GM21576 (cell line): ENCODE data around the gene SLC1A7.

ENCODE experiments used
- ATAC-seq: cut with Tn5 transposase; IDR thresholded peaks from one replicate; pipeline ENCODE4 v1.9.1; 2021; ENCODE audit warnings: mild to moderate bottlenecking, moderate library complexity; ENCODE audit not compliant: unreplicated experiment

Gene SLC1A7

DNA sequence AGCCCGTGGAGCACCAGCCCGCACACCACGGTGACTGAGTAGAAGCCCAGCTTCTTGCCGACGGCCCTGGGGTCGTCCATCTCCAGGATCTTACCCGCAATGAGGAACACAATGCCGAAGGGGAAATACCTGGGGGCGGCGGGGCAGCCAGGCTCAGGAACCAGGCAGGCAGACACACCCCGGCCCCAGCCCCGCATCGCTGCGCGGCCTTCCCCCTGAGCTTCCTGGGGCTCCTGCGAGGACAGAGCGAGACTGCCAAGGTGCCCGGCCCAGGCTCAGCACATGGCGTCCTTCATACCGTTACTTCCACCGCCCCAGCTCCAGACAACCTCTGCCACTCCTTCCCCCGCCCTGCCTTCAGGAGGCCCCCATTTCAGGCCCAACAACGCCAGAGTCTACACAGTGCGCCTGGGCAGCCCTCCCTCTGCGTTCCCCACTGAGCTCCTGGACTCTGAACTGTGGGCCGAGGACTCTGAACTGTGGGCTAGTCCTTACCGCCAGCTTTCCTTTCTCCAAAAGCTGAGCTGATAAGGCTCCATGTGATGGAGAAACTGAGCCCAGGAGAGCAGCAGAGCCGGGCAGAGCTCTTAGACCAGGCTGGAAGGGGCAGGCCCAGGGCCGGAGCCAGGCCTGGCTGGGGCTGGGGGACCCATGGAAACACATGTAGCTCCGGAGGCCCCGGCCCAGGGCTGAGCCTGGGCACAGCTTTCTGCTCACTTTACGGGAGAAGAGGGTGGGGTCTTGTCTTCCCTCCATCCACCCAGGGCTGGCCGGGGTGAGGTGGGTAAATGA is 49.6 kb downstream of the SLC1A7 start:
- no peak for ATAC-seq

DNA sequence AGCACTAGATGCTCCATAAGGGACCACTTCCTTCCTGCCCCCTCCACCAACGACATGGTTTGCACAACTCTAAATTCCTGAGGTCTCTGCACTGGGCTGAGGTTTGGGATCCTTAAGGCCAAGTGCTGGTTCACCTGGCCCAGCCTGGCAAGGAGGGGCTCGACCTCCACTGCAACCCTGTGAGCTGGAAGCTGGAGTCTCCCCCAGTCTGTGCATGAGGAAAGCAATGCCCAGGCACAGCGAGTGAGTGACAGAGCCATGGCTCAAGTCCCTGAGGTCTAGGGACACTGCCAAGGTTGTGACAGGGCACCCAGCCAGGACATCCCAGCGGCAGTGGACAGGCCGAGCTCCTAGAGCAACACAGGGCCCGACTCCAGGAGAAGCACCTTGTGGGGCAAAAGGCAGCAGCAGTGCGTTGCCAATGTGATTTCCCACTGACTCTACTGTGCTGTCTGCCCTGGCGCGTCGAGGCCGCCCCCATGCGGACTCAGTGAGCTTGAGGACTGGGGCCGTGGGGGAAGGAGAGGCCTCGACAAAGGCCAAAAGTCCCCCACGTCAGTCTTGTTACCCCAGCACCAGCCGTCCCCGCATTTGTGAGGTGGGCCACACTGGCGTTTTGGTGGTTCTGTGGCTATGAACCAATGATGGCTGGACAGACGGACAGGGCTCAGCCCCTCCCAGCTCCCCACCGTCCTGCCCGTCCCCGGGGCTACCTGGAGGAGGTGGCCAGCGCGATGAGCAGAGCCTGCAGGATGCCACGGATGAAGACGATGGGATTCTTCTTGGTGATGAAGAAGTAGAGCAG is 50.4 kb downstream of the SLC1A7 start:
- no peak for ATAC-seq

DNA sequence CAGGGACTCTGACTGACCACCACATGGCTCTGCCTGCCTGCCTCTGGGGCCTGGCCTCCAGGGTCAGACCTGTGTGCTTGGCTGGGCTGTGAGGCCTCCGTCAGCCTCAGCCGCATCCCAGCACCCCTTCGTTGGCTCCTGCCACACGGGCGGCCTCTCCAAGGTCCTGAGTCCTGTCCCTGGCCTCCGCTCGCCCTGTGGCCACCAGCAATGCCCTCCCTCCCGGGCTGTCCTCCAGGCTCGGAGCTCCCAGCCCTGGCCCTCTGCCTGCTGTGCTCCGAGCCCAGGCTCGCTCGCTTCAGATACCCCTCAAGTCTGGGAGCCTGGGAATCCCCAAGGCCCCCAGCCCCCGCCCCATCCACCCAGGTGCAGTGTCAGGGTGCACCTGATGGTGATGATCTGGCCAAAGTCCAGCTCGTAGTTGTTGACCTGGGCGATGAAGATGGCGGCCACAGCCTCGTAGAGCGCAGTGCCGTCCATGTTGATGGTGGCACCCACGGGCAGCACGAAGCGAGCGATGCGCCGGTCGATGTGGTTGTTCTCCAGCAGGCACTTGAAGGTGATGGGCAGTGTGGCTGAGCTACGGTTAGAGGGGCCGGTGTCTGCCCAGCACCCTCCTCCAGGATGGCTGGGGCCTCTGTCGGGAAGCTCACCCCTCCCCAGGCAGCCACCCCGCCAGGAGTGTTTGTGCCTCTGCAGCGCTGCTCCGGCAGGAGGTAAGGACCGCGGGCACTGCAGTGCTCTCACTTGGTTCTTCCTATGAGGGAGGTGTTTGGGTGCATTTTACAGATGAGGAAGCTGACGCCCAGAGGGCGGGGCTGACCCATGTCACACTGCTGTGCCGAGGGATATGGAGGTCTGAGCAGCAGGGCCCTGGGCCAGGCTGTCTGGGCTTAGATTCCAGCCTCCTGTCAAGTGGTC is 52.0 kb downstream of the SLC1A7 start:
- ATAC-seq: no peak

DNA sequence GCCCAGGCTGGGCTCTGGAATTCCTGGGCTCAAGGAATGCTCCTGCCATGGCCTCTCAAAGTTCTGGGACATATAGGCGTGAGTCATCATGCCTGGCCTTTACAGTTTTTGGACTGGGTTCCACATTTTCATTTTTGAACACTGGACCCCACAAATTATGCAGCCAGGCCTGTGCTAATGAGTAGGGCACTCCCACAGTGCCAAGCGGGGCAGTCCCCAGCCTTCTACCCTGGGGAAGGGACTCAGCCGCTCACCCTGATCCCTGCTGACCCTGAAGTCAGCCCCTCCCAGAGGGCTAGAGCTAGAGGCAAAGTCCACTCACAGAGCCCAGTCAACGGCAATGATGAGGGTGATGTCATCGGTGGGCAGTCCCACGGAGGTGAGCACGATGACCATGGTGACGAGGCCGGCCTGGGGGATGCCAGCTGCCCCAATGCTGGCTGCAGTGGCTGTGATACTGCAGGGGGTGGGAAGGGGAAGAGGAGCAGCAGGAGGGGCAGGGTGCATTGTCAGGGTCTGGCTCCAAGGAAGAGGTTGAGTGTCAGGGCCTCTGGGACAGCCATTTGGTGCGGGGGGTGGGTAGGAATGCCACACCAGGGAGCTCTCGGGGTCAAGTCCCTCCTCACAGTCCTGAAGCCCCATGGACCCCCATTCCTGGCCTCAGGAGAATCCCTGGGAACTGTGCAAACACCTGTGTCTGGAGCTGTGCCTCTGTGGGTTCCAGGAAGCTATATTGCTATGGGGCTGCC is 52.8 kb downstream of the SLC1A7 start:
- no peak for ATAC-seq

DNA sequence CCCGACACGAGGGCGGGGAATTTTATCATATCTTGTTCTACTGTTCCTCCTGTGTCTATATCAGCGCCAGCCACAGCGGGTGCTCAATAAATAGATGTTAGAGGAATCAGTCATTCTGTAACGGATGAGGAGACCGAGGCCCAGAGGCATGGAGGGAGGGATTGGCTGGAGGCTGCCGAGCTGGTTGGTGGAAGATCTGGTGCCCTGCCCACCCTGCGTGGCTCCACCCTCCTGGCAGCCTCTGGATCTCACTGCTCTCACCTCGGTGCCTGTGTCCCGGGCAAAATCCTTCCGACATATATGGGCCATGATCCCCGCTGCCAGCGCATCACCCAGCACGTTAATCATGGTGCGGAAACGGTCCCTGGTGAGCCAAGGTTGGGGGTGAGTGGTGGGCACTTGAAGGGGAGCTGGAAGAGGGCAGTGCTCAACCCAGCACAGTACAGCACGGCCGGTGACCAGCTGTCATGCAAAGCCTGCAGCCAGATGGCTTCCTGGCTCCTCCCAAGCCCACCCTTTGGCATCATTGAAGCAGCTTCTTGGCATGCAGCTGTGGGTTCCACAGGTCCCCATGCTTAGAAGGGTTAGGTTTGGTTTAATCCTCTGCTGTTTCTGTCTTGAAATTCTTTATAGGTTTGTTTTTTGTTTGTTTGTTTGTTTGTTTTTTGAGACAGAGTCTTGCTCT is 53.7 kb downstream of the SLC1A7 start:
- no peak for ATAC-seq

DNA sequence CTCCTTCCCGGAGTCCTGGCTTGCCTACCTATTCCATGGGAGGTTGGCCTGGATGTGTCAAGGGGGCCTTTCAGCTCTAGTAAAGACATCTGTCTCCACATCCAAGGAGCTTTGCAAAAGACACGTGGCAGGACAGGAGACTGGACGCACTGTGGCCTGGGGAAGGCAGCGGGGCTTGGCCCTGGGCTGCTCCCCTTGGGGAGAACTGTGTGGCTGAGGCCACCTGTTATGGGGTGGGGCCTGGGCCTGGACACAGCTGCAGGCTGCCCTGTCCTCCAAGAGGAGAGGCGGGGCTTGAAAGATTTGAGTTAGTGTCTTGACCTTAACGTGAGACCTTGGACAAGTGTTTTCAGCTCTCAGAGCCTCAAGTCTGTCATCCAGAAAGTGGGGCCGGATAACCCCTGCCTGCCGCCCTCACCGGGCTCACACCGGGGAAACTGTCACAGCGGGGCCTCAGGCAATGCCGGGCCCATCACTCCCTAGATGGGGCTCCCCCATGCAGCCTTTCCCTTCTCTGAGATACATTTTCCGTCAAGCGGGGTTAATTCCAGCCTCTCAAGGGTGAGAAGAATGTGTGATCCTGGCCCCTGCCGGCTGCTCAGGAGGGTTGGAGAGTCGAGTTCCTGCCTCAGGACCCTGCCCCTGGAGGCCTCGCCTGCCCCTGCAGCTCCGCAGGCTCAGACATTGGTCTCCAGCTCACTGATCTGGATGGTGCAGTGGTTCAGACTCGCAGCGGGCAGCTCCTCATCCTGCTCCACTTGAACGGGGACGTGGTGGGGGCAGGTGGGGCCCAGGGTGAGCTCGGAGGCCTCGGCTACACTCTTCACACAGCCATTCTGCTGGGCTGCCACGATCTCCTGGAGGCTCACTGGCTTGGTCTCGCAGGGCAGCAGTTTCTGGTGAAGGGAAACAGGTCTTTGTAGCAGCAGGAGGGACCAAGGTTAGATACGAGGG is 54.8 kb downstream of the SLC1A7 start:
- ATAC-seq: no peak

DNA sequence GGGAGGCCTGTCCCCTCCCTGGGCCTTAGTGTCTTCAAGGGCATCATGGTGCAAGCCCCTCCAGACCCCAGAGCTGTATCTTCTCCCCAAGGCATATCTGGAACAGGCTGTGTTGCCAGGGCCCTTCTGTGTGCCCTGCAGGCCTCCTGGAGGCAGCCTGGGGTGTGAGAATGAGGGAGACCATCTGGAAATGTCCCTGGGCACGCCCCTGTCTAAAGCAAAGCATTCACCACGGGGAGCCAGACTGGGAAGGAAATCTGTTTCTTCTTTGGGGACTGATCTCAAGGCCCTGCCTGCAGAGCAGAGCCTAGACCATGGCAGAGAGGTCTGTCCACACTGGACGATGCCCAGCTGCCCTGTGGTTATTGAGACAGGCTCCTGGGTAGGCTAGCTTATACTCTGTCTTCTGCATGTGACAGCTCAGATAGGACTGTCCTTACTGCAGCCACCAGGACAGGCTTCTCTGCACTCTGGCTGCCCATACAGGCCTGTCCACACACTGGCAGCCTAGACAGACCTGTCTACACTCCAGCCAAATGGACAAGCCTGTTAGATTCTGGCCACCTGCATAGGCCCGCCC is 55.9 kb downstream of the SLC1A7 start:
- ATAC-seq: no peak

DNA sequence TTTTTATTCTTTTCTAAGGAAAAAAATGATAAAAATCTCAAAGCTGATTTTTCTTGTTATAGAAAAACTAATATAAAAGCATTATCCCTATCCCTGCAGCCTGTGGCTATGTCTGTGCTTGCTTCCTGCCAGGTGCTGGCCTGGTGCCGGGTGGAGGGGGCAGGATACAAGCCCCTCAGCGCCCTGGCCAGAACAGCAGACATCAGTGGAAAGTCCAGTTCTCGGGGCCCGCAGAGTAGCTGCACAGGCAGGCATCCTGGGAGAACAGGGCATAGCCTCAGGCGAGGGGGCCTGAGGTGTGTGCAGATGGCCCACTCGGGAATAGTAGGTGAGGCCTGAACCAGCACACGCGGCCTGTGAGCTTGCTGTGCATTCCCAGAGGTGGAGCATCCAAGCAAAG is 57.0 kb downstream of the SLC1A7 start:
- ATAC-seq: no peak

DNA sequence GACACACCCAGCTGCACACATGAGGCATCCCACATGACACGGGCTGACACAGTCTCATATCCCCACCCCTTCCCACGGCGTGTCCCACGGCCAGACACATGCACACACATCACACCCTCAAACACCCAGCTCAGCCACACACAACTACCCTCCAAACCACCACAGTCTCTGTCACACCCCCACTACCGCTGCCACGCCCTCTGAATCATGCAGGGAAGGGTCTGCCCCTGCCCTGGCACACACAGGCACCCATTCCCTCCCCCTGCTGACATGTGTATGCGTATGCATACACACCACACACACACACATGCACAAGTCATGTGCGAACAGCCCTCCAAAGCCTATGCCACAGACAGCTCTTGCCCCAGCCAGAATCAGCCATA is 57.9 kb downstream of the SLC1A7 start:
- no peak for ATAC-seq

DNA sequence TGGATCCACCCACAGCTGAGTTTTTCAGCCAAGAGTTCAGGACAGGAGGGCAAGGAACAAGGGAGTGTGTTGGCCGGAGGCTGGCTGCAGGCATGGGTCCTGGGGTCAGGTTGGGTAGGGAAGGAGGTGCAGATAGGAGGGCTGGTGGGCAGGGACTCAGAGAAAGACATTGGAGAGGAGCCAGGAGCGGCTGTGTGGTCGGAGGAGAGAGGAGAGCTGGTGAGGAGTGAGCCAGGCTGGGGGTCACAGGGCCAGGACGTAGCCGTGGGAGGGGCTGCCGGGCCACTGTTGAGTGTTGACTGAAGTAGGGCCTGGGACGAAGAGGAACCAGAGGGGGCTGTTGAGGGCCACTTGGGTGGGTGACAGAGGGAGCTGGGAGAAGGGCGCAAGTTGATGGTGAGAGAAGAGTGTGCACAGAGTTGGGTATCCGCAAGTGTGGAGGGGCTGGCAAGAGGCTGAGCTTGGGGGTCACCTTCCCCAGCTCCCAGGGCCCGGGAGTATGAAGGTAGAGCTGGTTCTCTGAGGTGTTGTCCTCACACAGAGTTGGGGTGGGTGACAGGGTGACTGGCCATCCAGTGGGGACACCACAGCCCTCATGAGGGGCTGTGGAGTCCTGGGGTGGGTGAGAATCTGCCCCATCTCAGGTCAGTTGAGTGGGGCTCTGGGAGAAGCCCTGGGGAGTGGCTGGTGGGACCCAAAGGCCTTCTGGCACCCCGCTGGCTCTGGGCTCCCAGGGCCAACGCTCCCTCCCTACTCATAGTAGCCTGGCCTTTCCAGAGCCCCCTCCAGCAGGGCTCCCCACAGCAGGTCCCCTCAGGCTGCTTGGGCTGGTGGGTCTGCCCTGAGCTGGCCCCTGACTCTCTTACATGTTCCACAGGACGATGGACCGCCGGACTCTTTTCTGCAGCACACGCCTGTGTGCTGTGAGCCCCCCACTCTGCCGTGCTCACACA is 58.5 kb downstream of the SLC1A7 start:
- ATAC-seq: no peak

DNA sequence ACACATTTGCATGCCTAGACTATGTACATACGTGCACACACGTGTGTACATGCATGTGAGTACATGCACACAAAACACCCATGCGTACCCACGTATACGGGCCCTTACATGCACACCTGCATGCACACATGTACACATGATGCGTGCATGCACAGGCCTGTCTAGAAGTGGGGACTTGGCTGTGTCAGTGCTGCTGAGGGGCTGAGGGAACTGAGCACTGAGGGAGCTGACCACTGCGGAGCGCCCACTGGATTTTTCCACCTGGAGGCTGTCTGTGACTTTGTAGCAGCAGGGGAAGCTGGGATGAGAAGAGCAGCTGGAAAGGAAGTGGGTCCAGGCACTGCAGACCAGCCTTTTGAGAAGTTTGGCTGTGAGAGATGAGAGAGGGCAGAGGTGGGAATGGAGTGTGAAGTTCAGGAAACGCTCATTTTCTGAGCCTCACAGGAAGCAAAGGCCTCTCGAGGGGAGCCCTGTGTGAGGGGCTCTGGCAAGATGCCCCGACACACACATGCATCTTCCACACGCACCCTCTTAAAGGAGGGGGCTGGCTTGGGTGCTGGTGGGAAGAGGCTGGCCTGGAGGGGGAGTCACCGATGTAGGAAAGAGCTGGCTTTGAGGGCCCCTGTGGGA is 59.5 kb downstream of the SLC1A7 start:
- ATAC-seq: no peak

DNA sequence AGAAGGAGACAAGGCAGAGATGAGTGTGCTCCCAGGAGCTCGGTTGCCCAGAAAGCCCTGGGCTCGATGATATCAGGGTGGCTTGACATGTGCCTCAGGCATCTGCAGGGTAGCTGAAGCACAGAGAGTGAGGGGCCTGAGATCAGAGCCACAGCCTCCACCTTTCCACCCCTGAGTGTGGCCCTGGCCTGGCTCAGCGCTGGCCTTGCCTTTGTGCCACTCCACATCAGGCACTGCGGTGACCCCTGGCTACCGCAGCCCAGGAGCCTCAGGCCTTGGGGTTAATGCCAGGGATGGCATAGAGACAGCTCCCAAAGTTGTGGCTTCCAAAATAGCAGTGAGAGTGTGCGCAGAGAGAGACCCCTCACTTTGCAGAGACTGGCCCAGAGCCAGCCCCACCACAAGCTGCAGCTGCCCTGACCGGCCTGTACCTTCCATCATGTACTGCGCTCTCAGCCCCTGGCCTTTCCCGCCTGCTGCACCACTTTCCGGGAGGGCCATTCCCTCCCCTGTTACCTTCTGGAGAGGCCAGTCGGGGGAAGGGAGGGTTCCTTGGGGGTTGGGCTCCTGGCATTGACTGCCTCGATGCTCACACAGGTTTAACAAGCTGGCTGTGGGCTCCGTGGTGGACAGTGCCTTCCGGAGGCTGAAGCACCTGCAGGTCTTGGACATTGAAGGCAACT is 60.9 kb downstream of the SLC1A7 start:
- ATAC-seq: no peak

DNA sequence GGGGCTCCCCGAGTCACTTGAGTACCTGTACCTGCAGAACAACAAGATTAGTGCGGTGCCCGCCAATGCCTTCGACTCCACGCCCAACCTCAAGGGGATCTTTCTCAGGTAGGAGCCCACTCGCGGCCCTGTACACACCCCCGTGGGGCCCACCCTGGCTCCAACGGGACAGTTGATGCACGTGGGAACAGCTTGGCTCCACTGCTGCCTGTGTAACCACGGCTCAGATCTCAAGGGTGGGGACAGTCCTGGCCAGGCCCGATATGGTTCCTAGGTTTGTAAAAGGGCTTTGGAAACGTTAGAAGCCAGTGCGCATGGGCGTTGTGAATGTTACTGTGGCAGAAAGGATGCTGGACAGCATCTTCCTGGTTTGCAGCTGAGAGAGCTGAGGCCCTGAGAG is 61.7 kb downstream of the SLC1A7 start:
- no peak for ATAC-seq

DNA sequence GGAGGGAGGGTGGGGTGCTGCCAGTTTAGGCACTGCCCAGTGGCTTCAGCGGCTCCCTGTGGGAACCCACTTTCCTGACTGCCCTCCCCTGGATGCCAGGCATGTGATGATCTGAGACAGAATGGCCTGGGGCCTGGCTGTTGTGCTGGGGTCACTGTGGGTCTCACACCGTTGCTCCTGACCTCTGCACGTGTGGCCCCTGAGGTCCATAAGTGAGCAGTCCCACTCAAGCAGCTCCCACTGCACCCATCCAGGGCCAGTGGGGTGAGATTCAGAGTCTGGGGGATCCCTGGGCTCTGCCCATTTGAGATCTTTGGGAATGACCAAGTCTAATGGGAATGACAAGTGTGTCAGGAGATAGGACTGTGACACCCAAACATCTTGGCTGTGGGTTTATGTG is 62.4 kb downstream of the SLC1A7 start:
- no peak for ATAC-seq

DNA sequence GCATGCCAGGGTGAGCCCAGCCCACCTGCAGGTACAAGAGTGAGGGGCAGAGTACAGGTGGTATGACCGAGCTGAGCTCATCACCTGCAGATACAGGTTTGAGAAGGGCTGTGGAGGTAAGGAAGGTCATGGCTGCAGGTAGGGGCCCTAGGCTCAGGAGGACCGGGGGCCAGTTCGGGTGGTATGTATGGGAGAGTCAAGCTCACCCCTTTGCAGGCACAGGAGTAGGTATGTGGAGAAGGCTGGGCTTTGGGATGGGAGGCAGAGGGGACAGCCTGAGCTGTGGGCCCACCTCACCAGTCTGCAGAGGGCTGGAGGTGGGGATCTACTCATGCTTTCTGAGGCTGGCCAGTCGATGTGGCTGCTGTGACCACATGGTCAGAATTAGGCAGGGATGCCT is 63.2 kb downstream of the SLC1A7 start:
- ATAC-seq: no peak

DNA sequence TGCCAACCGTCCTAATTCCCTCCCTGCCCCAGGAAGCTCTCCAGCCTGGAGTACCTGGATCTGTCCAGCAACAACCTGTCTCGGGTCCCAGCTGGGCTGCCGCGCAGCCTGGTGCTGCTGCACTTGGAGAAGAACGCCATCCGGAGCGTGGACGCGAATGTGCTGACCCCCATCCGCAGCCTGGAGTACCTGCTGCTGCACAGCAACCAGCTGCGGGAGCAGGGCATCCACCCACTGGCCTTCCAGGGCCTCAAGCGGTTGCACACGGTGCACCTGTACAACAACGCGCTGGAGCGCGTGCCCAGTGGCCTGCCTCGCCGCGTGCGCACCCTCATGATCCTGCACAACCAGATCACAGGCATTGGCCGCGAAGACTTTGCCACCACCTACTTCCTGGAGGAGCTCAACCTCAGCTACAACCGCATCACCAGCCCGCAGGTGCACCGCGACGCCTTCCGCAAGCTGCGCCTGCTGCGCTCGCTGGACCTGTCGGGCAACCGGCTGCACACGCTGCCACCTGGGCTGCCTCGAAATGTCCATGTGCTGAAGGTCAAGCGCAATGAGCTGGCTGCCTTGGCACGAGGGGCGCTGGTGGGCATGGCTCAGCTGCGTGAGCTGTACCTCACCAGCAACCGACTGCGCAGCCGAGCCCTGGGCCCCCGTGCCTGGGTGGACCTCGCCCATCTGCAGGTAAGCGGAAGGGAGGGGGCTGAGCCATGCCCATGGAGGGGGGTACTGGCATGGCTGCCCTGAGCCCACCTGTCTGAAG is 63.9 kb downstream of the SLC1A7 start:
- ATAC-seq: no peak
